ENCODE data around the gene NUP153. TPM values are rescaled to one million over a fixed set of nuclear protein-coding genes. Genes with fewer than 3 reads are reported as not detected.
"Not testable (repeated sequence)": the region's sequence is repeated elsewhere in the genome, so short reads cannot be mapped to it uniquely, and the experiment has no call there.

The NUP153 gene
- total RNA-seq, 1 donor from 2014 or later, result 30.5 TPM

GRCh38 chr6:17740559-17741220 lies 34.0 kb upstream of the NUP153 start:
- H3K9me3 ChIP-seq, result peaks cover 24% of the 10 kb centered on the region
- TF ChIP-seq CTCF (IDR thresholded peaks at IDR 0.05), result no peak
- no peak overlapping the region for H3K4me3 ChIP-seq
- H3K4me1 ChIP-seq, result no peaks in the 10 kb centered on the region
- no peak overlapping the region for H3K27ac ChIP-seq
- DNase-seq, result no peak
- H3K27me3 ChIP-seq (ENCODE audit: low read depth), result no peaks in the 10 kb centered on the region
- ATAC-seq, result no peak
- H3K36me3 ChIP-seq, result no peaks in the 10 kb centered on the region
- intact Hi-C loops (cut with DNase I), result no loop called here

- no peak for ATAC-seq
- Histone ChIP-seq H3K9me3 (peaks cover 24% of the 10 kb centered on the region), H3K36me3 (no peaks in the 10 kb centered on the region), H3K27me3 (ENCODE audit: low read depth) (no peaks in the 10 kb centered on the region), H3K27ac (no peak overlapping the region), H3K4me3 (no peak overlapping the region), H3K4me1 (no peaks in the 10 kb centered on the region)
- no peak for DNase-seq
- no peak for TF ChIP-seq CTCF (IDR thresholded peaks at IDR 0.05)
- intact Hi-C loops (cut with DNase I), result no loop called here
Observed at GRCh38 chr6:17737704-17738252, 31.1 kb upstream of the NUP153 start.

- intact Hi-C loops (cut with DNase I); ATAC-seq; DNase-seq; H3K36me3 ChIP-seq; H3K27ac ChIP-seq; H3K4me1 ChIP-seq; H3K4me3 ChIP-seq; H3K27me3 ChIP-seq (ENCODE audit: low read depth): not testable (repeated sequence)
- peaks cover 24% of the 10 kb centered on the region for H3K9me3 ChIP-seq
Observed at GRCh38 chr6:17735311-17735710, 28.6 kb upstream of the NUP153 start.

- no peak for TF ChIP-seq CTCF (IDR thresholded peaks at IDR 0.05)
- Histone ChIP-seq H3K27me3 (ENCODE audit: low read depth) (no peaks in the 10 kb centered on the region), H3K4me3 (no peak overlapping the region), H3K36me3 (no peaks in the 10 kb centered on the region), H3K27ac (no peak overlapping the region), H3K4me1 (peaks cover 3% of the 10 kb centered on the region), H3K9me3 (no peaks in the 10 kb centered on the region)
- ATAC-seq (no peak), DNase-seq (no peak)
- intact Hi-C loops (cut with DNase I), result no loop called here
Observed at GRCh38 chr6:17730078-17730704, 23.5 kb upstream of the NUP153 start.

- Histone ChIP-seq H3K27ac (no peak overlapping the region), H3K4me1 (peaks cover 6% of the 10 kb centered on the region), H3K36me3 (no peaks in the 10 kb centered on the region), H3K4me3 (no peak overlapping the region), H3K9me3 (no peaks in the 10 kb centered on the region), H3K27me3 (ENCODE audit: low read depth) (no peaks in the 10 kb centered on the region)
- DNase-seq (no peak), ATAC-seq (no peak)
- intact Hi-C loops (cut with DNase I), result no loop called here
- no peak for TF ChIP-seq CTCF (IDR thresholded peaks at IDR 0.05)
Observed at GRCh38 chr6:17729223-17730077, 22.7 kb upstream of the NUP153 start.

All from lower lobe of right lung (tissue), 2 donors.